NB4 (cell line): ENCODE data around the gene TMTC2.

Experiments used
- POLR2A ChIP-seq: IDR thresholded peaks from 2 replicates; pipeline ENCODE4 v1.6.1; 2011; ENCODE audit warnings: mild to moderate bottlenecking; ENCODE audit not compliant: insufficient read length; ENCODE audit errors: extremely low read depth
- TF ChIP-seq, protein P1 (sequence below): IDR thresholded peaks from one replicate; pipeline ENCODE4 v1.5.1; 2012; ENCODE audit warnings: low read depth, low read length

DNA sequence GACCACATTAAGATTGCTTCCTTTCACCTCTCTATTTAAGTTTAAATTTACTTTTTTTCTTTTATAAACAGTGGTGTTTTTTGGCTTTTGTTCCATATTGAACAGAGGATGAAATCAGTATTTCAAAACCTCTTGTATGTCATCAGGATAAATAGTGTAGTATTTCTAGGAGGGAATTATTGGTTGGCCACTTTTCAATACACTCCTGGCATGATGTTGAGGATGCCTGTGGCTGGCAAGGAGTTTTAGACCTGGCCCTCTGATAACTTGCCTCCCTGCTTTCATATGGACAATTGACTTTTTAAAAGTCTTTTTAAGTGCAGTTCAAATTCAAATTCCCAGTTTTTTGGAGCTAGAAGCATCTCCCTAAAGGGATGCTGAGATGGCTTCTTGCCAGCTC is 9.8 kb downstream of the TMTC2 start:
- TF ChIP-seq, protein P1, sequence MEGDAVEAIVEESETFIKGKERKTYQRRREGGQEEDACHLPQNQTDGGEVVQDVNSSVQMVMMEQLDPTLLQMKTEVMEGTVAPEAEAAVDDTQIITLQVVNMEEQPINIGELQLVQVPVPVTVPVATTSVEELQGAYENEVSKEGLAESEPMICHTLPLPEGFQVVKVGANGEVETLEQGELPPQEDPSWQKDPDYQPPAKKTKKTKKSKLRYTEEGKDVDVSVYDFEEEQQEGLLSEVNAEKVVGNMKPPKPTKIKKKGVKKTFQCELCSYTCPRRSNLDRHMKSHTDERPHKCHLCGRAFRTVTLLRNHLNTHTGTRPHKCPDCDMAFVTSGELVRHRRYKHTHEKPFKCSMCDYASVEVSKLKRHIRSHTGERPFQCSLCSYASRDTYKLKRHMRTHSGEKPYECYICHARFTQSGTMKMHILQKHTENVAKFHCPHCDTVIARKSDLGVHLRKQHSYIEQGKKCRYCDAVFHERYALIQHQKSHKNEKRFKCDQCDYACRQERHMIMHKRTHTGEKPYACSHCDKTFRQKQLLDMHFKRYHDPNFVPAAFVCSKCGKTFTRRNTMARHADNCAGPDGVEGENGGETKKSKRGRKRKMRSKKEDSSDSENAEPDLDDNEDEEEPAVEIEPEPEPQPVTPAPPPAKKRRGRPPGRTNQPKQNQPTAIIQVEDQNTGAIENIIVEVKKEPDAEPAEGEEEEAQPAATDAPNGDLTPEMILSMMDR, result no peak
- TF ChIP-seq POLR2A, result no peak
